ENCODE data around the gene APPL1. TPM values are rescaled to one million over a fixed set of nuclear protein-coding genes. Genes with fewer than 3 reads are reported as not detected.

Gene APPL1
- total and polyA plus RNA-seq, 2 of the 8 experiments (the other 6 are each of a cell fraction or from before 2014, with no cell fraction given): 9.4 to 34.4 TPM

DNA sequence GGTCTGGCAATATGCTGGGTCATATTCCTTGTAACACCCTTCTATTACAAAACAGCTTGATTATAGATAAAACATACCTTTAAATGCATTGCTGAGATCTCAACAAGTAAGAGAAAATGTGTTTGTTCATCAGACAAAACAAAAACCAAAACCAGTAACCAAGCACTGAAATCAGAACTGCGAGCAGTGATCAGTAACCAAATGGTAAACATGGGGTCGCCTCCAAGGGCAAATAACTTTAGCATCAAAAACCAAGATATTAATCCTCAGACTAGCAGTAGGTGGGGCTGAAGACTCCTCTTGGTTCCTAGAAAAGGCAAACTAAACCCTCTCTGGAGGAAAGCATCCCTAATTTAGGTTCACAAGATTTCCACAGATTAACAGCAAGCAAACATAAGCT, 21.1 kb upstream of the APPL1 start (continued):
- TF ChIP-seq EGR1 (IDR thresholded peaks at IDR 0.05; ENCODE audit: borderline replicate concordance, low read depth, low read length): no peak
- no peak for TF ChIP-seq NRF1 (IDR thresholded peaks at IDR 0.05; ENCODE audit: low read depth, low read length)
- TF ChIP-seq, protein P1, sequence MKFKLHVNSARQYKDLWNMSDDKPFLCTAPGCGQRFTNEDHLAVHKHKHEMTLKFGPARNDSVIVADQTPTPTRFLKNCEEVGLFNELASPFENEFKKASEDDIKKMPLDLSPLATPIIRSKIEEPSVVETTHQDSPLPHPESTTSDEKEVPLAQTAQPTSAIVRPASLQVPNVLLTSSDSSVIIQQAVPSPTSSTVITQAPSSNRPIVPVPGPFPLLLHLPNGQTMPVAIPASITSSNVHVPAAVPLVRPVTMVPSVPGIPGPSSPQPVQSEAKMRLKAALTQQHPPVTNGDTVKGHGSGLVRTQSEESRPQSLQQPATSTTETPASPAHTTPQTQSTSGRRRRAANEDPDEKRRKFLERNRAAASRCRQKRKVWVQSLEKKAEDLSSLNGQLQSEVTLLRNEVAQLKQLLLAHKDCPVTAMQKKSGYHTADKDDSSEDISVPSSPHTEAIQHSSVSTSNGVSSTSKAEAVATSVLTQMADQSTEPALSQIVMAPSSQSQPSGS (IDR thresholded peaks at IDR 0.05; ENCODE audit: low read length): no peak
- TF ChIP-seq, protein P2, sequence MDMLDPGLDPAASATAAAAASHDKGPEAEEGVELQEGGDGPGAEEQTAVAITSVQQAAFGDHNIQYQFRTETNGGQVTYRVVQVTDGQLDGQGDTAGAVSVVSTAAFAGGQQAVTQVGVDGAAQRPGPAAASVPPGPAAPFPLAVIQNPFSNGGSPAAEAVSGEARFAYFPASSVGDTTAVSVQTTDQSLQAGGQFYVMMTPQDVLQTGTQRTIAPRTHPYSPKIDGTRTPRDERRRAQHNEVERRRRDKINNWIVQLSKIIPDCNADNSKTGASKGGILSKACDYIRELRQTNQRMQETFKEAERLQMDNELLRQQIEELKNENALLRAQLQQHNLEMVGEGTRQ (IDR thresholded peaks at IDR 0.05; ENCODE audit: low read length): no peak

Data from H1 (cell line).